ENCODE results near the gene CDC42BPG. TPM values are rescaled to one million over a fixed set of nuclear protein-coding genes. Genes with fewer than 3 reads are reported as not detected.
A peak's percentile ranks its signal among the peaks of the same experiment; 100 is the strongest.

Gene CDC42BPG
- total RNA-seq, 2 experiments from 2014 or later = 0.50 to 0.61 TPM

GRCh38 chr11:64804346-64805210 is 39.9 kb downstream of the CDC42BPG start:
- Mint-ChIP-seq H3K36me3 (no peaks in the 10 kb centered on the region), H3K4me3 (peak overlapping the region; percentile 80), H3K27ac (no peak overlapping the region), H3K27me3 (no peaks in the 10 kb centered on the region), H3K4me1 (peaks cover 23% of the 10 kb centered on the region), H3K9me3 (ENCODE audit: low read depth) (no peaks in the 10 kb centered on the region)
- no peak for DNase-seq
- CTCF ChIA-PET = interaction anchor here (1.3 to 2.0 kb wide), 3 partner anchors 9 to 62 kb away, joined by 4 to 5 read pairs (median 5); partner anchors contain the start of gene SF1
- no peak for ATAC-seq

- no peaks in the 10 kb centered on the region for H3K27me3 Mint-ChIP-seq
- DNase-seq (no peak), ATAC-seq (no peak)
- CTCF ChIA-PET = interaction anchor here (1.3 to 2.0 kb wide), 3 partner anchors 9 to 61 kb away, joined by 4 to 5 read pairs (median 5); partner anchors contain the start of gene SF1
- peak overlapping the region; percentile 81 for H3K27ac Mint-ChIP-seq
- peaks cover under 1% of the 10 kb centered on the region for H3K36me3 Mint-ChIP-seq
- peaks cover 19% of the 10 kb centered on the region for H3K4me1 Mint-ChIP-seq
- H3K9me3 Mint-ChIP-seq (ENCODE audit: low read depth) = no peaks in the 10 kb centered on the region
- H3K4me3 Mint-ChIP-seq = peak overlapping the region; percentile 80
Observed at GRCh38 chr11:64803846-64804345, 40.6 kb downstream of the CDC42BPG start.

- Mint-ChIP-seq H3K9me3 (ENCODE audit: low read depth) (no peaks in the 10 kb centered on the region), H3K27ac (peak within 1 kb of the TSS; percentile 81), H3K27me3 (no peaks in the 10 kb centered on the region), H3K4me1 (peaks cover 18% of the 10 kb centered on the region), H3K36me3 (peaks cover 3% of the 10 kb centered on the region), H3K4me3 (peak within 1 kb of the TSS; percentile 80)
- ATAC-seq (peak; percentile 92), DNase-seq (peak; percentile 87)
- CTCF ChIA-PET = interaction anchor here (0.8 to 2.0 kb wide), 5 partner anchors 8 to 60 kb away, joined by 4 to 5 read pairs (median 4); partner anchors contain the start of genes MEN1 and SF1
Observed at GRCh38 chr11:64803158-64803845, 41.2 kb downstream of the CDC42BPG start, which contains the start of gene MAP4K2. Gene MAP4K2, minus strand, starts transcription at chr11:64803214. Its CDS starts 65 bp downstream, at chr11:64803149.

- Mint-ChIP-seq H3K27ac (peak overlapping the region; percentile 73), H3K4me3 (peak overlapping the region; percentile 80), H3K27me3 (no peaks in the 10 kb centered on the region), H3K9me3 (ENCODE audit: low read depth) (no peaks in the 10 kb centered on the region), H3K36me3 (peaks cover 3% of the 10 kb centered on the region), H3K4me1 (peaks cover 16% of the 10 kb centered on the region)
- CTCF ChIA-PET = interaction anchor here (0.8 to 2.0 kb wide), 3 partner anchors 8 to 59 kb away, joined by 4 to 5 read pairs (median 4); partner anchors contain the start of gene MEN1
- ATAC-seq (no peak), DNase-seq (peak; percentile 55)
Observed at GRCh38 chr11:64802370-64803157, 41.9 kb downstream of the CDC42BPG start.

- peaks cover 15% of the 10 kb centered on the region for H3K4me1 Mint-ChIP-seq
- CTCF ChIA-PET = no interaction called here
- no peak for ATAC-seq
- no peaks in the 10 kb centered on the region for H3K9me3 Mint-ChIP-seq (ENCODE audit: low read depth)
- peak overlapping the region; percentile 73 for H3K27ac Mint-ChIP-seq
- H3K27me3 Mint-ChIP-seq = no peaks in the 10 kb centered on the region
- DNase-seq = no peak
- peaks cover 4% of the 10 kb centered on the region for H3K36me3 Mint-ChIP-seq
- H3K4me3 Mint-ChIP-seq = peak overlapping the region; percentile 80
Observed at GRCh38 chr11:64801561-64802369, 42.7 kb downstream of the CDC42BPG start.

GRCh38 chr11:64801158-64801464 is 43.3 kb downstream of the CDC42BPG start:
- Mint-ChIP-seq H3K9me3 (ENCODE audit: low read depth) (no peaks in the 10 kb centered on the region), H3K4me3 (peak overlapping the region; percentile 80), H3K27ac (peak overlapping the region; percentile 73), H3K36me3 (peaks cover 7% of the 10 kb centered on the region), H3K27me3 (no peaks in the 10 kb centered on the region), H3K4me1 (peaks cover 22% of the 10 kb centered on the region)
- ATAC-seq (no peak), DNase-seq (no peak)
- CTCF ChIA-PET = interaction anchor here (0.8 to 1.5 kb wide), 3 partner anchors 9 to 14 kb away, joined by 3 to 5 read pairs (median 3); partner anchors contain the start of gene MEN1

GRCh38 chr11:64800303-64801157 is 43.9 kb downstream of the CDC42BPG start:
- H3K4me3 Mint-ChIP-seq = no peak overlapping the region
- no peaks in the 10 kb centered on the region for H3K27me3 Mint-ChIP-seq
- ATAC-seq (no peak), DNase-seq (no peak)
- CTCF ChIA-PET = interaction anchor here (0.8 to 1.5 kb wide), 3 partner anchors 10 to 14 kb away, joined by 3 to 5 read pairs (median 3); partner anchors contain the start of gene MEN1
- H3K36me3 Mint-ChIP-seq = peaks cover 7% of the 10 kb centered on the region
- H3K9me3 Mint-ChIP-seq (ENCODE audit: low read depth) = no peaks in the 10 kb centered on the region
- H3K4me1 Mint-ChIP-seq = peaks cover 22% of the 10 kb centered on the region
- no peak overlapping the region for H3K27ac Mint-ChIP-seq

GRCh38 chr11:64799623-64800302 is 44.7 kb downstream of the CDC42BPG start:
- CTCF ChIA-PET = interaction anchor here (1.3 to 2.3 kb wide), 3 partner anchors 11 to 21 kb away, joined by 5 to 6 read pairs (median 5); partner anchors contain the start of genes MEN1 and SF1
- peaks cover 7% of the 10 kb centered on the region for H3K36me3 Mint-ChIP-seq
- DNase-seq (no peak), ATAC-seq (no peak)
- H3K4me1 Mint-ChIP-seq = peaks cover 23% of the 10 kb centered on the region
- no peaks in the 10 kb centered on the region for H3K9me3 Mint-ChIP-seq (ENCODE audit: low read depth)
- H3K27ac Mint-ChIP-seq = no peak overlapping the region
- H3K4me3 Mint-ChIP-seq = no peak overlapping the region
- no peaks in the 10 kb centered on the region for H3K27me3 Mint-ChIP-seq

GRCh38 chr11:64799256-64799622 is 45.2 kb downstream of the CDC42BPG start:
- ATAC-seq = no peak
- H3K27ac Mint-ChIP-seq = no peak overlapping the region
- DNase-seq = no peak
- H3K4me1 Mint-ChIP-seq = peaks cover 27% of the 10 kb centered on the region
- no peaks in the 10 kb centered on the region for H3K27me3 Mint-ChIP-seq
- peaks cover 7% of the 10 kb centered on the region for H3K36me3 Mint-ChIP-seq
- CTCF ChIA-PET = interaction anchor here (1.3 to 2.3 kb wide), 2 partner anchors 12 to 20 kb away, joined by 5 to 6 read pairs; partner anchors contain the start of genes MEN1 and SF1
- no peaks in the 10 kb centered on the region for H3K9me3 Mint-ChIP-seq (ENCODE audit: low read depth)
- no peak overlapping the region for H3K4me3 Mint-ChIP-seq

- Mint-ChIP-seq H3K4me3 (no peak overlapping the region), H3K27ac (no peak overlapping the region), H3K27me3 (no peaks in the 10 kb centered on the region), H3K9me3 (ENCODE audit: low read depth) (no peaks in the 10 kb centered on the region), H3K36me3 (peaks cover 7% of the 10 kb centered on the region), H3K4me1 (peaks cover 26% of the 10 kb centered on the region)
- CTCF ChIA-PET = interaction anchor here (1.2 kb wide), 1 partner anchor 9 kb away, joined by 3 read pairs; no protein-coding TSS in a partner anchor
- no peak for DNase-seq
- no peak for ATAC-seq
Observed at GRCh38 chr11:64796757-64797541, 47.5 kb downstream of the CDC42BPG start.
